Glomerular endothelial cell (primary cell): Measurements from ENCODE around the gene ACAP3. TPM values are rescaled to one million over a fixed set of nuclear protein-coding genes. Genes with fewer than 3 reads are reported as not detected.

ENCODE experiments used
- DNase-seq: peaks from one replicate; pipeline ENCODE4 v3.0.0-alpha.2; 2011; ENCODE audit warnings: low read depth, low spot score; ENCODE audit errors: extremely low read depth
- total RNA-seq: library from RNA; depleted of rRNA; stranded (reverse); fragments of >200 nt; gene quantifications from 2 replicates; pipeline ENCODE4 v1.2.3, GENCODE V29; 2015

Gene ACAP3
- total RNA-seq, 1 donor from 2014 or later: 62.4 TPM

- DNase-seq: no peak
Observed at GRCh38 chr1:1304331-1305299, 3.1 kb downstream of the ACAP3 start.

DNA sequence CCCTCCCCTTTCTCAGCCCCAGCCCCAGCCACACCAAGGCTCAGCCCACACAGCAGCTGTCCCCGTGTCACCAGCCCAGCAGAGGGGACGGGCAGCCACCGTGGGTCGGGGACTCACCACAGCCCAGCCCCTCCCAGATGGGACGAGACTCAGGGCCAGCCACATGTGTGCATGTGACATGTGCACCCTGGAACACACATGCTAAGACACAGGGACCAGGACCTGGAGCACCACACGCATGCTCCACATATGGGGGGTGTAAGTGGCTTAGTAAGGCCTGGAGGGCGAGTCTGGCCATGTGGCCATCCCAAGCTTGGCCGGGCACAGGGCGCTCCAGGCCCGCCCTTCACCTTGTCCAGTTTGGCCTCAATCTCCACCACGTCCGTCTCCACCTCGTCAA, 4.0 kb downstream of the ACAP3 start:
- DNase-seq: no peak

GRCh38 chr1:1302951-1303509, 4.7 kb downstream of the ACAP3 start:
- DNase-seq: no peak

GRCh38 chr1:1302006-1302430, 5.7 kb downstream of the ACAP3 start:
- no peak for DNase-seq

DNA sequence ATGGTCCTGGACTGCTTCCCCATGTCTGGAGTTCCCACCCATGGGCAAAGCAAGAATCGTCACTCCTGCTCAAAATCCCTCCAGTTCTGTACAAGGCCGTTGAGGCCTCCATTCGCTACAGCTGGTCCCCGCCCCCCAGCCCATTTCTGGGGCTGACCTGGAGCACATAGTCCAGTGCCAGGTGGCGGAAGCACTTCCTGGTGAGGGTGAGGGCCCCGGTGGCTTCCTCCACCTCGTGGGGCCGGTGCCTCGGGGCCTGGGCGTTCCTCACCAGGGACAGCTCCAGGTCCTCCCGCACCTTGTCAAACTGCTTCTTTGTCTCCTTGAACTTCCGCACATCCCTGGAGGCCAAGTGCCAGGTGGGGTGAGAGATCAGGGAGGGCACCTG, 7.4 kb downstream of the ACAP3 start:
- DNase-seq: no peak

DNA sequence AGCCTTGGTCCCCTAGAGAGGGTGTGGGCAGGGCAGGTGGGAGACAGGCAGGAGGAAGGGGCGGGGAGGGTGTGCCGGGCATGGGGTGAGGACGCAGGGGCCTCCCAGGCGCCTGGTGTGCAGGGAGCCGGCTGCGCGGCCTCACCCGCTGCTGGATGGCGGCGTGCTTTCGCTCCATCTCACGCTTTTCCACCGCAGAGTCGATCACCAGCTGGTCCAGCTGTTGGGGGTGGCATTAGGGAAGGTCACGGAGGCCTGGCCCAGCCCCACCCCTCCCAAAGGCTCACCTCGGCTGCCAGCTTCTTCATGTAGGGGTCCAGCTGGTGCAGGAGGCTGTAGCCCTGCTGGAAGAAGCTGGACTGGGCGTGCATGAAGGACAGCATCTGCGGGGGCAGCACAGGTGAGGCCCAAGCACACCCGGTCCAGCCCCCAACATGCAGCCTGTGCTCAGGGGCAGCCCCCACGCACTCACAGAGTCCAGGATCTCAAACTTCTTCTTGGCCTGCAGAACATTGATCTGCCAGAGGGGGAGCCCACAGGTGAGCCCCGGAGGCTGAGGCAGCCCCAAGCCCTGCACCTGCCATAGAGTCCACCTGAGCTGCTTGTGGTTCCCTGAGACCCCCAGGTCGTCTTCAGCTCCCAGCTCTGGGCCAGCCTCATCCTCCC, 7.9 kb downstream of the ACAP3 start:
- no peak for DNase-seq

DNA sequence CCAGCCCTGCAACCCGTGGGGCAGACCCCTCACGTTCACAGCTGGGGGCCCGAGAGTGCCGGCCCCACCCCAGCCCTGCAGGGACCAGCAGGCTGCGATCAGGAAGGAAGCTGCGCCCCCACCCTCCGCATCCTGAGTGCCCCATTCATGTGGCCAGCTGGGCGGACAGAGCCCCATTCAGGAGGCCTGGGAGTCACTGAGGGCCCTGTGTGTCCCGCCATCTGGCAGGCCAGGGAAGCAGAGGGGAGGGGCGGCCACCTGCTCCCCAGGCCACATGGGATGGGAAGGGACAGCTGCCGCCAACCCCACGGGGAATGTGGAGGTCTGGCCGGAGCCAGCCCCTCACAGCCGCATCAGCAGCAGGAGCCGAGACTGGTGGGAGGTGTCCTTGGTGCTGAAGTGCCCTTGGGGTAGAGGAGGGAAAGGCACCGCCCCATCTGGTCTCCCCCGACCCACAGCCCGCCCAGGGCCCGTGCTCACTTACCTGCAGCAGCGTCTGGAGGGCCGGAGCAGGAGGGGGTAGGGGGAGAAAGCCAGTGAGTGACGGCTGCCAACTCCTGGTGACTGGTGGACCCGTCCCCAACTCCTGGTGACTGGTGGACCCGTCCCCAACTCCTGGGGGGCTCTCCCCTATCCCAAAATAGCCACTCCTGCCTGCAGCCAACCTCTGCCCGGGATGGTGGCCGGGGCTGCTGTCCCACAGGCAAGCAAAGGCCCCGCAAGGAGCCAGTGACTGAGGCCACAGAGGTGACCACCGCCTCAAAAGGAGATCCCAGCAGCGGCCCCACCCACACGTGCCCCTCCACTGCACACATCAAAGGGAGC, 8.7 kb downstream of the ACAP3 start:
- DNase-seq: no peak

- DNase-seq: no peak
Observed at GRCh38 chr1:1297802-1298424, 9.8 kb downstream of the ACAP3 start.

DNA sequence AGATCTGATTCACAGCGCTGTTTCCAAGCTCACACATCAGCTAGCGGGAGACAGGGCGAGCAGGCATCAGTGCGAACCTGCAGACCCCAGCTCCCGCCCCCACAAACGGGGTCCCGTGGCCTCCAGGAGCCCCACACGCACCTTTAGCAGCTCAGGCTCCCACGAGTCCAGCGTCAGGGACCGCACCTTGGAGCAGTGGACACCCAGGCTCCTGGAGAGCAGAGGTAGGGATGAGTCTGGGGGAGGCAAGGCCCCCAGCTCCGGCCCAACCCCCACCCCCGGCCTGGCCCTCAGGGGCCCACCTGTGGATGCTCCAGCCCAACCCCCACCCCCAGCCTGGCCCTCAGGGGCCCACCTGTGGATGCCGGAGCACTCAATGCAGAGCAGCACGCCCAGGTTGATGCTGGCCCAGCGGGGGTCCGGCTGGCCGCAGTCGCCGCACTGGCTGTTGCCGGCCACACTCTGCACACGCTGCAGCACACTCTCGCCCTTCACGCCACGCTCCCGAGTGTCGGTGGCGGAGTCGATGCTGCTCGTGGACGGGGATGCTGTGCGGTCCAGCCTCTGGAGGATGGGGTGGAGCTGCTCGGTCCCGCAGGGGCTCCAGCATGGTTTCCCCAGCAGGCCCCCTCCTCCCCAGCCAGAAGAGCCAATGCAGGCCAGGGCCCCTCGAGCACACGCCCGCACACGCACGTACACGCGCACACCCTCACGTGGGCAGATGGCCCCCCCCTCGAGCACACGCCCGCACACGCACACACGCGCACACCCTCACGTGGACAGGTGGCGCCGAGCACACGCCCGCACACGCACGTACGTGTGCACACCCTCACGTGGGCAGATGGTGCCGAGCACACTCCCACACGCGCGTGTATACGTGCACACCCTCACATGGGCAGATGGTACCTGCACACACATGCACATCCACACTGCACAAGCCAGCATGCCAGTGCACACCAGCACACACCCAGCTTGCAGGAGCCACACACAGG, 11.4 kb downstream of the ACAP3 start:
- DNase-seq: no peak

DNA sequence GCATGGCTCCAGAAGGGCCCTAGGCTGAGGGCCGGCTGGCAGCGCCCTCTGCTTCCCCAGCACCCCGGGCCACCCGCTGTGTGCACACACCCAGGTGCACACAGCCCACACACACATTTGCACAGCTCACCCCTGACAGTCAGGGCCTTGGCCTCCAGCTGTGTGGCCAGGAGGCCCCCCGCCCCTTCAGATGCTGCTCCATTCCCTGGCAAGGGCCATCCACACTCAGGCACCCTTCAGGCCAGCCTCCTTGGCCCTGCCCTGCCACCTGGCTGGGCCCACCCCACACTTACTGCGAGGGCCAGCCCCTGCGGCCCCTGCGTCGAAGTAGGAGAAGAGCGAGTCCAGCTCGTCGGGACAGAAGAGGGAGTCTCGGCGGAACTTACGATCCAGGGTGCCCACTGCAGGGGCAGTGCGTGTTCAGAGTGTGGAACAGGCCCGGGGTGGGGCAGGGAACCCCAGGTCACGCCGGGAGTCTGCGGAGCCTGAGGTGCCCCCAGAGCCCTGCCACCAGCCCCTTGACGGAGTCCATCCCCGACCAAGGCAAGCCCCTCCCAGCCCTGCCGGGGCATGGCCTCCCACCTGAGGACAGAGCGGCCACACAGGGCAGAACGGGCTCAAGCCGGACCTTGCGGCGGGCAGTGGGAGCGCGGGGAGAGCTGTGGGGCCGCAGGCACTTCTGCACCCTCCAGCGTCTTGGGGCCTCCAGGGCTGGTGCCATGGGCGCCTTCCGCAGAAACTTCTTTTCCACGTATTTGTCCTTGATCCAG, 12.4 kb downstream of the ACAP3 start:
- no peak for DNase-seq

DNA sequence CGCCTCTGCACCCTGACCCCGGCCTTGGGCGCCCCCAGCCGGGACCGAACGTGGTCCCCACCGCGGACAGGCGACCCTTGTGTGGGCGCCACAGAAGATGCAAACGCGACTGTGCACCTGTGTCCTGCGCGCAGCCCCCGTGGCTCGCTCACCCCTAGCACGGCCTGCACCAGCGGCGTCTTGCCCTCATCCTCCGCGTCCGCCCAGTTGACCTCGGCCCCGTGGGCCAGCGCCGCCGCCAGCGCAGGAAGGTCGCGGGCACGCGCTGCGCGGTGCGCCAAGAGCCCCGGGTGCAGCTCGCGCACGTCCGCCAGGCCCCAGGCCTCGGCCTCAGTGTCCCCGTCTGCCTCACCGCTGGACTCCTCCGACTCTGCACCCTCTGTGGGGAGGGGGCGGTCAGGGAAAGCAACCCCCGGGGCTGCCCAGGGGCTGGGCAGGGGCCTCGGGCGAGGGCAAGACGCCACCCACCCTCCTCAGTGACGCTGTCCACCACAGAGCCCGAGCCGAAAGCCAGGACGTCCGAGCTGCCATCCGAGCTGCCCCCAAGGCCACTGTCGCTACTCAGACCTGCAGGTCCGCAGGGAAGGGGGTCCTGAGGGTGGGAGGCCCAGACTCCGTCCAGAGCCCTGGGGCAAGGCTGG, 13.4 kb downstream of the ACAP3 start:
- no peak for DNase-seq

DNA sequence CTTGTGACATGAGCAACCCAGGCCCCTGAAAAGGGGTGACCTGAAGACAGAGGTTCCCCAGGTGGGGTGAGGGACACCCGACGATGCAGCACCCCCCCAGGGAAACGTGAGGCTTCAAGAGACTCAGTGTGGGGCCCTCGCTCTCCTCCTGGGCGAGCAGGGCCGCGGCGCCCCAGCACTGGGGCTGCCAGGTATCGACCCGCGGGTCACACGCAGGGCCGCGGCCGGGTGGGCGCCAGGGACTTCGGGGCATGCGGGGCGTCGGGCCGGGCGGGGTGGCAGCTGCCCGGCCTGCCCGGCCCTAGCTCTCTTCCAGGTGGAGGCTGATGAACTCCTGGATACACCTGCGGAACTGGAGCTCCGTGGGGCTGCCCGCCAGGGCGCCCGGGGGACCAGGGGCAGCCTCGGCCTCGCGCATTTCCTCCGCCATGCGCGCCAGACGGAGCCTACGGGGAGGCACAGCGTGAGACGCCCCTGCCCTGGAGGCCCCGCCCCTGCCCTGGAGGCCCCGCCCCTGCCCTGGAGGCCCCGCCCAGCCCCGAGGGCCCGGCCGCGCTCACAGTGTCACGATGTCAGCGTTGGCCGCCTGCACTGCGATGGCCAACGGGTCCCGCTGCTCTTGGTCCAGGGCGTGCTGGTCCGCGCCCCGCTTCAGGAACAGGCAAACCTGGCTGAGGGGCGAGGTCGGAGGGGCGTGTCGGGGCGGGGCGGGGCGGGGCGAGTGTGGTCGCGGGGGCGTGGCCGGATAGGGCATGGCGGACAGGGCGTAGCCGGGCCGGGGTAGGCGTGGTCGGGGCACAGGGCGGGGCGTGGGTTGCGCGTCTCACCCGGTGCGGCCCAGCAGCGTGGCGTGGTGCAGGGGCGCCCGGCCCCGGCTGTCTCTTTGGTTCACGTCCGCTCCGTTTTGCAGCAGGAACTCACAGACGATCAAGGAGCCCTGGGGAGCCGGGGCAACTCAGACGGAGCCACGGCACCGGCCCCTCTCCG, 14.2 kb downstream of the ACAP3 start:
- DNase-seq: no peak

DNA sequence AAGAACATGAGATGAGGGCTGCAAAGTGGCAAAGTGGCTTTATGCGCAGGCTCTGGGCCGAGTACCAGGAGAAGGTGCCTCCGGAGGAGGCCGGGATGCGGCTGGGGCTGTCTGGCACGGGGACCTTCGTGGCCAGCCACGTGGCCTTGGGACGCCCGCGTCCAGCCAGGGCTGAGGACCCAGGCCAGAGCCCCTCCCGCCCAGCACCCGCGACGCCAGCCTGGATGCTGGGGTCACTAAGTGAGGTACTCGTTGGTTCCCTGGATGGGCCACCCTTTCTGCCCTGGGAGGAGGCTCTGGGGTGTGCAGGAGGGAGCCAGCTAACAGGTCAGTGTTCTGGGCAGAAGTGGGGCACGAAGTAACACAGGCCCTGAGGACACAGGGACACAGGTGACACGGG, 14.9 kb downstream of the ACAP3 start:
- DNase-seq: no peak

DNA sequence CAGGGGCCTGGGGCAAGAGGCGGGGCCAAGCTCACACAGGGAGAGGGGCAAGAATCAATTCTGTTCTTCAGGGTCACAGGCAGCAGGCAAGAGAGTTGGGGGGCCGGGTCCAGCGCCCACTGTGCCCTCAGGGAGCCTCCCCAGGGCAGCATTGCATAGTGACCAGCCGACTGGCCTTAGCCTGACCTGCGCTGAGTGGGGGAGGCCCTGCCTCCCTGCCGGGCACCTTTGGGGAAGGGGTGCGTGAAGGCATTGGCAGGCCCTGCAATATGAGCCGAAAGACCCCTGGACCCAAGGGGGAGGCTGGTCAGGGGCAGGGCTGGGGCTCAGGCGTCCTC, 15.3 kb downstream of the ACAP3 start:
- no peak for DNase-seq

GRCh38 chr1:1291548-1292441, 15.9 kb downstream of the ACAP3 start:
- DNase-seq: no peak

DNA sequence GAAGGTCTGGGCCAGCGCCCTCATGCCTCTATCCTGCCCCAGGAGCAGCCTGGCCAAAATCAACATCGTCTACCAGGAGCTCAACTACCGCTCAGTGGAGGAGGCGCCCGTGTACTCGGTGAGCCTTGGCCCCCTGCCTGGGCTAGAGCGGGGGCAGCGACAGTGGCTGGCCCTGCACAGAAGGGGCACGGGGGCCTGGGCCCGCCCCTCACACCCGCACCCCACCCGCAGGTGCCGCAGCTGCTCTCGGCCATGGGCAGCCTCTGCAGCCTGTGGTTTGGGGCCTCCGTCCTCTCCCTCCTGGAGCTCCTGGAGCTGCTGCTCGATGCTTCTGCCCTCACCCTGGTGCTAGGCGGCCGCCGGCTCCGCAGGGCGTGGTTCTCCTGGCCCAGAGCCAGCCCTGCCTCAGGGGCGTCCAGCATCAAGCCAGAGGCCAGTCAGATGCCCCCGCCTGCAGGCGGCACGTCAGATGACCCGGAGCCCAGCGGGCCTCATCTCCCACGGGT, 16.7 kb downstream of the ACAP3 start:
- no peak for DNase-seq
